HepG2 (cell line): Measurements from ENCODE around the gene BAHCC1. TPM values are rescaled to one million over a fixed set of nuclear protein-coding genes. Genes with fewer than 3 reads are reported as not detected.

Experiments used
- BORCS8-MEF2B ChIP-seq: sonication (generic); formaldehyde crosslinking; IDR thresholded peaks from 2 replicates; pipeline ENCODE4 v1.8.0; 2022; ENCODE audit warnings: mild to moderate bottlenecking, missing genetic modification reagents
- CHCHD3 ChIP-seq: sonication (generic); formaldehyde crosslinking; IDR thresholded peaks from 2 replicates; pipeline ENCODE4 v1.8.0; 2022; ENCODE audit warnings: mild to moderate bottlenecking, missing genetic modification reagents, moderate library complexity
- ISL2 ChIP-seq: sonication (generic); formaldehyde crosslinking; IDR thresholded peaks from 2 replicates; pipeline ENCODE4 v1.5.0; 2020; ENCODE audit warnings: missing genetic modification reagents
- NFKBIZ ChIP-seq: IDR thresholded peaks from 2 replicates; pipeline ENCODE4 v1.6.1; 2018; ENCODE audit warnings: missing genetic modification reagents, missing compliant biosample characterization
- NFYB ChIP-seq: sonication (generic); formaldehyde crosslinking; IDR thresholded peaks from 2 replicates; pipeline ENCODE4 v1.4.0; 2020; ENCODE audit warnings: missing genetic modification reagents
- NRL ChIP-seq: sonication (generic); formaldehyde crosslinking; IDR thresholded peaks from 2 replicates; pipeline ENCODE4 v1.5.0; 2020; ENCODE audit warnings: missing genetic modification reagents, mild to moderate bottlenecking, moderate library complexity, borderline replicate concordance
- SIN3A ChIP-seq: IDR thresholded peaks from 2 replicates; pipeline ENCODE4 v1.6.1; 2011; ENCODE audit warnings: low read depth, mild to moderate bottlenecking, control low read depth, low read length, borderline replicate concordance
- TP53 ChIP-seq: sonication (generic); formaldehyde crosslinking; conservative IDR thresholded peaks from 2 replicates; pipeline ENCODE4 v1.4.0; 2020; ENCODE audit warnings: missing genetic modification reagents
- ZNF256 ChIP-seq: sonication (generic); formaldehyde crosslinking; conservative IDR thresholded peaks from 2 replicates; pipeline ENCODE4 v1.4.0; 2020; ENCODE audit warnings: missing genetic modification reagents
- ZNF335 ChIP-seq: sonication (generic); formaldehyde crosslinking; IDR thresholded peaks from 2 replicates; pipeline ENCODE4 v1.4.0; 2020; ENCODE audit warnings: missing genetic modification reagents
- ZNF790 ChIP-seq: sonication (generic); formaldehyde crosslinking; IDR thresholded peaks from 2 replicates; pipeline ENCODE4 v1.8.0; 2022; ENCODE audit warnings: missing genetic modification reagents, mild to moderate bottlenecking, borderline replicate concordance
- ZNF83 ChIP-seq: sonication (generic); formaldehyde crosslinking; IDR thresholded peaks from 2 replicates; pipeline ENCODE4 v1.4.0; 2020; ENCODE audit warnings: missing genetic modification reagents, mild to moderate bottlenecking, borderline replicate concordance
- polyA plus RNA-seq, 8 experiments: library from polyadenylated mRNA; depleted of rRNA in 3 of 8; stranded (reverse) in 7 of 8; unstranded in 1 of 8; fragments of >200 nt; fragmentation: Illumina TruSeq in 4 of 8; extraction: Trizol in 4 of 8; gene quantifications; 2 replicates each; pipeline versions ENCODE4 v1.2.1 to v1.2.3, GENCODE V29; 2011 to 2016; ENCODE audit warnings: low read depth in 4 of 8, missing spikeins in 1 of 8, mixed read lengths in 1 of 8; ENCODE audit not compliant: insufficient read depth in 1 of 8
- total RNA-seq, 5 experiments: library from RNA; depleted of rRNA; stranded (reverse); fragments of >200 nt; fragmentation: Illumina TruSeq; extraction: Trizol; gene quantifications; 2 replicates each; pipeline ENCODE4 v1.2.3, GENCODE V29; 2016; ENCODE audit warnings: low read depth in 1 of 5
- TF ChIP-seq, protein P1 (sequence below): sonication (generic); formaldehyde crosslinking; IDR thresholded peaks from 2 replicates; pipeline ENCODE4 v1.9.0; 2022; ENCODE audit warnings: low read depth, missing genetic modification reagents
- TF ChIP-seq, protein P2 (sequence below): sonication (generic); formaldehyde crosslinking; IDR thresholded peaks from 2 replicates; pipeline ENCODE4 v1.8.0; 2022; ENCODE audit warnings: mild to moderate bottlenecking, missing genetic modification reagents; ENCODE audit not compliant: insufficient replicate concordance
- TF ChIP-seq, protein P3 (sequence below): sonication (generic); formaldehyde crosslinking; IDR thresholded peaks from 2 replicates; pipeline ENCODE4 v1.4.0; 2020; ENCODE audit warnings: missing genetic modification reagents, low read depth, mild to moderate bottlenecking, borderline replicate concordance
- TF ChIP-seq, protein P4 (sequence below): sonication (generic); formaldehyde crosslinking; IDR thresholded peaks from one replicate; pipeline ENCODE4 v1.5.1; 2020; ENCODE audit warnings: mild to moderate bottlenecking, missing genetic modification reagents; ENCODE audit errors: not compliant biosample characterization

The BAHCC1 gene
- total and polyA plus RNA-seq, 2 of the 13 experiments (the other 11 are each of a cell fraction or from before 2014, with no cell fraction given): 1.4 to 1.7 TPM

DNA sequence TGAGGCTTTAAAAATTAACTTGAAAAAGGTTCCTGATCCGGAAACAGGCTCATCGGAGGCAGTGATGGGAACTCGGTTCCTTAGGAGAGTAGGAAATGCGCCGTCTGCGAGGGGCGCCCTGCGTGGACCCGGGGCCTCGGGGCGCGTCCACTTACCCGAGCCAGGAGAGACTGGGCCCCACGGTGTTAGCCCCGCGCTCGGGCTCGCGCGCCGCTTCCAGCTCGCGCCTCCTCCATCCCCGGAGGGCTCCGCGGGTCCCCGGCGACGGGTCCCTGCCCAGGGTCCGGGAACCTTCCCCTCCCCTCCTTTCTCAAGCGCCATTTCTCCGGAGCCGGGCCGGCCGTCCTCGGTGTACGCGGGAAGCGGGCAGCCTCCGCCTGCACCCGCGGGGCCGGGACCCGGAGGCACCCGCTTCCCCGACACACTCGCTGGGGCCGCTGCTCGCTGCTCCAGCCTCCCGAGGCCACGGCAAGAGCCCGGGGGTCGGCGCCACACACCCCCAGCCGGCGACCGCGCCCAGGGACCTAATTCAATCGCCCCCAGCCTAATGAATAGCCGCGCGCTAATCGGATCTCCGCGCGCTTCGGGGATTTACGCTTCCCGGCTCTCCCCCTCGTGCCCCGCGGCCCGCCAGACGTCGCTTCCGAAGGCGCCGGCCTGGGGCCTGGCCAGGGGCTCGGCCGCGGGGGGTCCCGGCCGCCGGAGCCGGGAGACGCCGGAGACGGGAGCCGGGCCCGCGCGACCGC, 2.2 kb upstream of the BAHCC1 start (continued):
- TF ChIP-seq, protein P1, sequence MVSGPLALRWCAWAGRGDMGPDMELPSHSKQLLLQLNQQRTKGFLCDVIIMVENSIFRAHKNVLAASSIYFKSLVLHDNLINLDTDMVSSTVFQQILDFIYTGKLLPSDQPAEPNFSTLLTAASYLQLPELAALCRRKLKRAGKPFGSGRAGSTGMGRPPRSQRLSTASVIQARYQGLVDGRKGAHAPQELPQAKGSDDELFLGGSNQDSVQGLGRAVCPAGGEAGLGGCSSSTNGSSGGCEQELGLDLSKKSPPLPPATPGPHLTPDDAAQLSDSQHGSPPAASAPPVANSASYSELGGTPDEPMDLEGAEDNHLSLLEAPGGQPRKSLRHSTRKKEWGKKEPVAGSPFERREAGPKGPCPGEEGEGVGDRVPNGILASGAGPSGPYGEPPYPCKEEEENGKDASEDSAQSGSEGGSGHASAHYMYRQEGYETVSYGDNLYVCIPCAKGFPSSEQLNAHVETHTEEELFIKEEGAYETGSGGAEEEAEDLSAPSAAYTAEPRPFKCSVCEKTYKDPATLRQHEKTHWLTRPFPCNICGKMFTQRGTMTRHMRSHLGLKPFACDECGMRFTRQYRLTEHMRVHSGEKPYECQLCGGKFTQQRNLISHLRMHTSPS (CRISPR knock-in tag): no peak
- TF ChIP-seq, protein P2, sequence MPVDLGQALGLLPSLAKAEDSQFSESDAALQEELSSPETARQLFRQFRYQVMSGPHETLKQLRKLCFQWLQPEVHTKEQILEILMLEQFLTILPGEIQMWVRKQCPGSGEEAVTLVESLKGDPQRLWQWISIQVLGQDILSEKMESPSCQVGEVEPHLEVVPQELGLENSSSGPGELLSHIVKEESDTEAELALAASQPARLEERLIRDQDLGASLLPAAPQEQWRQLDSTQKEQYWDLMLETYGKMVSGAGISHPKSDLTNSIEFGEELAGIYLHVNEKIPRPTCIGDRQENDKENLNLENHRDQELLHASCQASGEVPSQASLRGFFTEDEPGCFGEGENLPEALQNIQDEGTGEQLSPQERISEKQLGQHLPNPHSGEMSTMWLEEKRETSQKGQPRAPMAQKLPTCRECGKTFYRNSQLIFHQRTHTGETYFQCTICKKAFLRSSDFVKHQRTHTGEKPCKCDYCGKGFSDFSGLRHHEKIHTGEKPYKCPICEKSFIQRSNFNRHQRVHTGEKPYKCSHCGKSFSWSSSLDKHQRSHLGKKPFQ (CRISPR knock-in tag): no peak
- 0 out of 2 replicates have a peak, but pooled peaks have one; percentile 17 for TF ChIP-seq ISL2 (CRISPR knock-in tag)
- no peak for TF ChIP-seq NFKBIZ
- no peak for TF ChIP-seq ZNF335 (CRISPR knock-in tag)
- no peak for TF ChIP-seq BORCS8-MEF2B (CRISPR knock-in tag)
- TF ChIP-seq ZNF256: no peak
- no peak for TF ChIP-seq NFYB (CRISPR knock-in tag)
- TF ChIP-seq TP53 (CRISPR knock-in tag): no peak
- TF ChIP-seq, protein P3, sequence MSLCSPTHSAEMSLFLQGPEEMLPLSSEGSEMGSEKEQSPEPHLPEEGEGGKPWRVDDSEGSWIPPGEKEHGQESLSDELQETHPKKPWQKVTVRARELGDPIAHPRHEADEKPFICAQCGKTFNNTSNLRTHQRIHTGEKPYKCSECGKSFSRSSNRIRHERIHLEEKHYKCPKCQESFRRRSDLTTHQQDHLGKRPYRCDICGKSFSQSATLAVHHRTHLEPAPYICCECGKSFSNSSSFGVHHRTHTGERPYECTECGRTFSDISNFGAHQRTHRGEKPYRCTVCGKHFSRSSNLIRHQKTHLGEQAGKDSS (CRISPR knock-in tag): no peak
- TF ChIP-seq, protein P4, sequence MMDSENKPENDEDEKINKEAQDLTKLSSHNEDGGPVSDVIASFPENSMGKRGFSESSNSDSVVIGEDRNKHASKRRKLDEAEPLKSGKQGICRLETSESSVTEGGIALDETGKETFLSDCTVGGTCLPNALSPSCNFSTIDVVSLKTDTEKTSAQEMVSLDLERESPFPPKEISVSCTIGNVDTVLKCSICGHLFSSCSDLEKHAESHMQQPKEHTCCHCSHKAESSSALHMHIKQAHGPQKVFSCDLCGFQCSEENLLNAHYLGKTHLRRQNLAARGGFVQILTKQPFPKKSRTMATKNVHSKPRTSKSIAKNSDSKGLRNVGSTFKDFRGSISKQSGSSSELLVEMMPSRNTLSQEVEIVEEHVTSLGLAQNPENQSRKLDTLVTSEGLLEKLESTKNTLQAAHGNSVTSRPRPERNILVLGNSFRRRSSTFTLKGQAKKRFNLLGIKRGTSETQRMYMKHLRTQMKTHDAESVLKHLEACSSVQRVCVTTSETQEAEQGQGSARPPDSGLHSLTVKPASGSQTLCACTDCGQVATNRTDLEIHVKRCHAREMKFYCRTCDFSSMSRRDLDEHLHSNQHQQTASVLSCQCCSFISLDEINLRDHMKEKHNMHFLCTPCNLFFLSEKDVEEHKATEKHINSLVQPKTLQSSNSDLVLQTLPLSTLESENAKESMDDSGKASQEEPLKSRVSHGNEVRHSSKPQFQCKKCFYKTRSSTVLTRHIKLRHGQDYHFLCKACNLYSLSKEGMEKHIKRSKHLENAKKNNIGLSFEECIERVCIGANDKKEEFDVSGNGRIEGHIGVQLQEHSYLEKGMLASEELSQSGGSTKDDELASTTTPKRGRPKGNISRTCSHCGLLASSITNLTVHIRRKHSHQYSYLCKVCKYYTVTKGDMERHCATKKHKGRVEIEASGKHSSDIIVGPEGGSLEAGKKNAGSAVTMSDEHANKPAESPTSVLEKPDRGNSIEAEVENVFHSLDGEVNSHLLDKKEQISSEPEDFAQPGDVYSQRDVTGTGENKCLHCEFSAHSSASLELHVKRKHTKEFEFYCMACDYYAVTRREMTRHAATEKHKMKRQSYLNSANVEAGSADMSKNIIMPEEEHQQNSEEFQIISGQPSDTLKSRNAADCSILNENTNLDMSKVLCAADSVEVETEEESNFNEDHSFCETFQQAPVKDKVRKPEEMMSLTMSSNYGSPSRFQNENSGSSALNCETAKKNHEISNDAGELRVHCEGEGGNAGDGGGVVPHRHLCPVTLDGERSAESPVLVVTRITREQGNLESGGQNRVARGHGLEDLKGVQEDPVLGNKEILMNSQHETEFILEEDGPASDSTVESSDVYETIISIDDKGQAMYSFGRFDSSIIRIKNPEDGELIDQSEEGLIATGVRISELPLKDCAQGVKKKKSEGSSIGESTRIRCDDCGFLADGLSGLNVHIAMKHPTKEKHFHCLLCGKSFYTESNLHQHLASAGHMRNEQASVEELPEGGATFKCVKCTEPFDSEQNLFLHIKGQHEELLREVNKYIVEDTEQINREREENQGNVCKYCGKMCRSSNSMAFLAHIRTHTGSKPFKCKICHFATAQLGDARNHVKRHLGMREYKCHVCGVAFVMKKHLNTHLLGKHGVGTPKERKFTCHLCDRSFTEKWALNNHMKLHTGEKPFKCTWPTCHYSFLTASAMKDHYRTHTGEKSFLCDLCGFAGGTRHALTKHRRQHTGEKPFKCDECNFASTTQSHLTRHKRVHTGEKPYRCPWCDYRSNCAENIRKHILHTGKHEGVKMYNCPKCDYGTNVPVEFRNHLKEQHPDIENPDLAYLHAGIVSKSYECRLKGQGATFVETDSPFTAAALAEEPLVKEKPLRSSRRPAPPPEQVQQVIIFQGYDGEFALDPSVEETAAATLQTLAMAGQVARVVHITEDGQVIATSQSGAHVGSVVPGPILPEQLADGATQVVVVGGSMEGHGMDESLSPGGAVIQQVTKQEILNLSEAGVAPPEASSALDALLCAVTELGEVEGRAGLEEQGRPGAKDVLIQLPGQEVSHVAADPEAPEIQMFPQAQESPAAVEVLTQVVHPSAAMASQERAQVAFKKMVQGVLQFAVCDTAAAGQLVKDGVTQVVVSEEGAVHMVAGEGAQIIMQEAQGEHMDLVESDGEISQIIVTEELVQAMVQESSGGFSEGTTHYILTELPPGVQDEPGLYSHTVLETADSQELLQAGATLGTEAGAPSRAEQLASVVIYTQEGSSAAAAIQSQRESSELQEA (CRISPR knock-in tag): no peak
- no peak for TF ChIP-seq CHCHD3
- TF ChIP-seq ZNF790 (CRISPR knock-in tag): no peak
- TF ChIP-seq SIN3A: no peak
- no peak for TF ChIP-seq ZNF83 (CRISPR knock-in tag)
- TF ChIP-seq NRL (CRISPR knock-in tag): no peak
